OCI-LY7 (cell line): ENCODE data around the gene RINT1. TPM values are rescaled to one million over a fixed set of nuclear protein-coding genes. Genes with fewer than 3 reads are reported as not detected.

Experiments
- BruUV-seq: library from RNA; stranded (reverse); fragments of 400-500 nt; replicated peaks from 2 replicates; lab custom pipeline; 2021; lab: Mats Ljungman, UMichigan
- CTCF ChIA-PET: fragments of 300-600 bp; sonication (Branson Sonifier 250); formaldehyde crosslinking; loops from one replicate; lab custom pipeline; 2022; ENCODE audit warnings: antibody characterized with exemption; ENCODE audit not compliant: unreplicated experiment; lab: Charles Lee
- POLR2A ChIA-PET: fragments of 300-600 bp; sonication (Branson Sonifier 250); formaldehyde crosslinking; loops from one replicate; lab custom pipeline; 2022; ENCODE audit warnings: antibody characterized with exemption; lab: Charles Lee
- DNase-seq: peaks from one replicate; pipeline ENCODE4 v3.0.0-alpha.2; 2015; ENCODE audit warnings: low spot score
- H2AFZ ChIP-seq: fragments of 200-600 bp; sonication (generic), shearing (Covaris generic); 2 replicates; pipeline ENCODE4 v1.6.1; 2014; ENCODE audit warnings: mild to moderate bottlenecking, antibody characterized with exemption, low read length, moderate library complexity
- H3K27ac ChIP-seq: fragments of 200-600 bp; sonication (generic); 2 replicates; pipeline ENCODE4 v1.5.1; 2014; ENCODE audit warnings: mixed run types, low read depth, mild to moderate bottlenecking, moderate library complexity, low read length, inconsistent platforms; ENCODE audit not compliant: poor library complexity, severe bottlenecking
- H3K36me3 ChIP-seq: fragments of 200-600 bp; sonication (generic); 2 replicates; pipeline ENCODE4 v1.6.1; 2014; ENCODE audit warnings: mild to moderate bottlenecking, antibody characterized with exemption, low read length, moderate library complexity, mixed read lengths; ENCODE audit not compliant: insufficient read depth
- H3K4me1 ChIP-seq: fragments of 200-600 bp; sonication (generic); 2 replicates; pipeline ENCODE4 v1.5.1; 2014; ENCODE audit warnings: mild to moderate bottlenecking, low read length; ENCODE audit not compliant: insufficient read depth, poor library complexity, severe bottlenecking
- H3K4me2 ChIP-seq: fragments of 200-600 bp; sonication (generic); 2 replicates; pipeline ENCODE4 v1.6.1; 2014; ENCODE audit warnings: mild to moderate bottlenecking, low read length
- H3K4me3 ChIP-seq: fragments of 200-600 bp; sonication (generic); 2 replicates; pipeline ENCODE4 v1.5.1; 2014; ENCODE audit warnings: mild to moderate bottlenecking, low read depth, low read length; ENCODE audit not compliant: poor library complexity, severe bottlenecking
- H3K79me2 ChIP-seq: fragments of 200-600 bp; sonication (generic); 2 replicates; pipeline ENCODE4 v1.6.1; 2016; ENCODE audit warnings: low read depth, mild to moderate bottlenecking, low read length, moderate library complexity, mixed read lengths; ENCODE audit not compliant: insufficient read depth
- H3K9me2 ChIP-seq: fragments of 200-600 bp; sonication (generic); 2 replicates; pipeline ENCODE4 v1.6.1; 2016; ENCODE audit warnings: mild to moderate bottlenecking, low read length, mixed read lengths; ENCODE audit not compliant: insufficient read depth
- H3K9me3 ChIP-seq: fragments of 200-600 bp; sonication (generic); 2 replicates; pipeline ENCODE4 v1.6.1; 2014; ENCODE audit warnings: mild to moderate bottlenecking, mixed run types, low read length, mixed read lengths
- H4K20me1 ChIP-seq: fragments of 200-600 bp; sonication (generic); 2 replicates; pipeline ENCODE4 v1.6.1; 2014; ENCODE audit warnings: mild to moderate bottlenecking, antibody characterized with exemption, low read length, moderate library complexity, mixed read lengths; ENCODE audit not compliant: insufficient read depth
- CTCF ChIP-seq: fragments of 200-600 bp; sonication (generic); conservative IDR thresholded peaks from 2 replicates; pipeline ENCODE4 v1.5.1; 2014; ENCODE audit warnings: mild to moderate bottlenecking, antibody characterized with exemption, low read length, moderate library complexity, mixed read lengths
- EZH2phosphoT487 ChIP-seq: fragments of 200-600 bp; sonication (generic); IDR thresholded peaks from 2 replicates; pipeline ENCODE4 v1.6.1; 2018; ENCODE audit warnings: low read depth, borderline replicate concordance, mild to moderate bottlenecking, mixed run types, antibody characterized with exemption, low read length, moderate library complexity, mixed read lengths
- intact Hi-C: fragments of 100-400 bp; cut with micrococcal nuclease; formaldehyde crosslinking; loops from one replicate; pipeline ENCODE4 v1.10.0; 2022; ENCODE audit not compliant: unreplicated experiment
- total RNA-seq, 2 experiments: library from RNA; depleted of rRNA in 1 of 2; stranded (reverse); fragments of >200 nt in 1 of 2; shearing (Covaris generic) in 1 of 2; gene quantifications; 2 replicates each; pipeline ENCODE4 v1.2.3, GENCODE V29; 2014 to 2022

Gene RINT1
- total RNA-seq, 2 experiments from 2014 or later, result 11.2 to 27.8 TPM

- no peaks in the 10 kb centered on the region for H3K9me3 ChIP-seq
- H3K27ac ChIP-seq, result no peak overlapping the region
- no peaks in the 10 kb centered on the region for H3K79me2 ChIP-seq
- H3K9me2 ChIP-seq, result no peaks in the 10 kb centered on the region
- TF ChIP-seq CTCF (no peak), EZH2phosphoT487 (no peak)
- DNase-seq, result no peak
- no peaks in the 10 kb centered on the region for H4K20me1 ChIP-seq
- intact Hi-C loops, result no loop called here
- no peak overlapping the region for H2AFZ ChIP-seq
- BruUV-seq, result no TSS peak
- no peak overlapping the region for H3K4me3 ChIP-seq
- ChIA-PET POLR2A (no interaction called here), CTCF (no interaction called here)
- peaks cover 95% of the 10 kb centered on the region for H3K36me3 ChIP-seq
- no peaks in the 10 kb centered on the region for H3K4me1 ChIP-seq
- no peak overlapping the region for H3K4me2 ChIP-seq
Measured at GRCh38 chr7:105565190-105565589, 33.2 kb downstream of the RINT1 start.

GRCh38 chr7:105567024-105567423 is 35.0 kb downstream of the RINT1 start:
- ChIA-PET CTCF (no interaction called here), POLR2A (interaction anchor here (0.6 to 1.1 kb wide), 5 partner anchors 9 to 848 kb away, joined by 3 to 4 read pairs (median 3); no protein-coding TSS in a partner anchor)

GRCh38 chr7:105567821-105568220 is 35.8 kb downstream of the RINT1 start:
- POLR2A ChIA-PET, result no interaction called here
- H3K36me3 ChIP-seq, result peaks cover 82% of the 10 kb centered on the region
- H3K9me3 ChIP-seq, result no peaks in the 10 kb centered on the region
- CTCF ChIA-PET, result no interaction called here
- BruUV-seq, result no TSS peak
- no peak for DNase-seq
- H4K20me1 ChIP-seq, result no peaks in the 10 kb centered on the region
- H3K4me1 ChIP-seq, result no peaks in the 10 kb centered on the region
- H3K27ac ChIP-seq, result no peak overlapping the region
- H3K4me3 ChIP-seq, result no peak overlapping the region
- TF ChIP-seq CTCF, result no peak
- no peak for TF ChIP-seq EZH2phosphoT487
- no peaks in the 10 kb centered on the region for H3K9me2 ChIP-seq
- intact Hi-C loops, result no loop called here
- H2AFZ ChIP-seq, result no peak overlapping the region
- no peak overlapping the region for H3K4me2 ChIP-seq
- no peaks in the 10 kb centered on the region for H3K79me2 ChIP-seq

More at GRCh38 chr7:105567024-105567423, 35.0 kb downstream of the RINT1 start:
- DNase-seq, result no peak
- intact Hi-C loops, result no loop called here
- Histone ChIP-seq H3K9me3 (no peaks in the 10 kb centered on the region), H3K79me2 (no peaks in the 10 kb centered on the region), H3K4me2 (no peak overlapping the region), H3K36me3 (peaks cover 85% of the 10 kb centered on the region), H4K20me1 (no peaks in the 10 kb centered on the region), H2AFZ (no peak overlapping the region), H3K4me3 (no peak overlapping the region), H3K4me1 (no peaks in the 10 kb centered on the region), H3K27ac (no peak overlapping the region), H3K9me2 (no peaks in the 10 kb centered on the region)
- no peak for TF ChIP-seq EZH2phosphoT487
- BruUV-seq, result no TSS peak
